Stimulated activated CD4-positive, alpha-beta T cell treated with anti-CD3 and anti-CD28 coated beads, Interleukin-2, amount 100 ng/mL, for 24 hours (primary cell): ENCODE results near the gene SEPTIN8.

Experiments used
- DNase-seq, 2 donors: peaks; one replicate each; pipeline ENCODE4 v3.0.0-alpha.2; 2020

The SEPTIN8 gene, protein sequence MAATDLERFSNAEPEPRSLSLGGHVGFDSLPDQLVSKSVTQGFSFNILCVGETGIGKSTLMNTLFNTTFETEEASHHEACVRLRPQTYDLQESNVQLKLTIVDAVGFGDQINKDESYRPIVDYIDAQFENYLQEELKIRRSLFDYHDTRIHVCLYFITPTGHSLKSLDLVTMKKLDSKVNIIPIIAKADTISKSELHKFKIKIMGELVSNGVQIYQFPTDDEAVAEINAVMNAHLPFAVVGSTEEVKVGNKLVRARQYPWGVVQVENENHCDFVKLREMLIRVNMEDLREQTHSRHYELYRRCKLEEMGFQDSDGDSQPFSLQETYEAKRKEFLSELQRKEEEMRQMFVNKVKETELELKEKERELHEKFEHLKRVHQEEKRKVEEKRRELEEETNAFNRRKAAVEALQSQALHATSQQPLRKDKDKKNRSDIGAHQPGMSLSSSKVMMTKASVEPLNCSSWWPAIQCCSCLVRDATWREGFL

GRCh38 chr5:132777209-132778069, at the start of gene SEPTIN8:
Gene SEPTIN8, minus strand, starts transcription at chr5:132777239. Its CDS starts 102 bp downstream, at chr5:132777137.
- peak; percentile 39 to 58 for DNase-seq

- DNase-seq: no peak
These were observed 49.5 kb upstream of the SEPTIN8 start for GRCh38 chr5:132826424-132827082.

DNA sequence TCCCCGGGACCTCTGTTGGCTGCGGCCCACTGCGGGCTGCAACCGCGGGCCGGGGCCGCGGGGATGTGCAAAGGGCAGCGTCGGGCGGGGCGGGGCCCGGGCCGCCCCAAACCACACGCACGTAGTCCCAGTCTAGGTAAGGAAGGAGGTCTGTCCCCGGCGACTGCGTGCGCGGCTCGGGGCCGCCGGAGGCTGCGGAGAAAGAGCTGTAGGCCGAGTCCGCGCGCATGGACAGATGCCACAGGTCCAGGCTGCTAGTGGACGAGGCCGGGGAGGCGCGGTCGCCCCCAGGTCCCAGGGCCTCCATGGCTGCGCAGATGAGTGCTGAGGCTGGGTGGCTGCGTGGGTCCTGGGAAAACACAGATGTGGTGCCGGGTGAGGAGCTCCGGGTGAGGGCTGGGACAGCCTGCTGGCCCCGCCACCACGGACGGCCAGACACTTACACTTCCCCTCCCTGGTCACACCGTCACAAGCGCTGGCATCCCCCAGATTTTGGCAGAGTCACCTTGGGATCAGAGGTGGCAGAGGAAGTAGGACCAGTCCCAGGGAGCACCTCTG, 48.9 kb upstream of the SEPTIN8 start:
- DNase-seq: peak in 1 of 2 donors; percentile 31

- DNase-seq: peak in 1 of 2 donors; percentile 30
These were observed 48.2 kb upstream of the SEPTIN8 start for GRCh38 chr5:132825033-132825833.

- DNase-seq: no peak
These were observed 47.4 kb upstream of the SEPTIN8 start for GRCh38 chr5:132824426-132824825.

GRCh38 chr5:132823481-132824050, 46.5 kb upstream of the SEPTIN8 start:
- DNase-seq: no peak

GRCh38 chr5:132822650-132823480, 45.8 kb upstream of the SEPTIN8 start:
- DNase-seq: peak in 1 of 2 donors; percentile 45

- no peak for DNase-seq
These were observed 44.8 kb upstream of the SEPTIN8 start for GRCh38 chr5:132821791-132822190.

DNA sequence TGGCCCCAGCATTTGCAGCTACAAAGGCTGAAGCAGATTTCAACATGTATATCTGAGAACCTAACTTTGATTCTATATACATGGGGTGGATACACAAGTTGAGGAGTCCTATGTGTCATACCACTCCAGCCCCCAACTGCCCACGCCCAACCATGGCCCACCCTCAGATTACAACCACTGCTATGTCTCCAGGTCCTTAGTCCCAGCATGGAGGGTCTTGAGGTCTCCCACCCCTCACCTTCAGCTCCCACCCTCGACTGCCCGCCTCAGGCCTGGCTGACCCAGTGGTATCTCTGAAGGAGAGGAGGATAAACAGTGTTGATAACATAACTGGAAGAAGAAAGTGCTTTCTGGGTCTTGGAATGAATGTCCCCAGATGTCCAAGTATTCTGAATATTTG, 44.3 kb upstream of the SEPTIN8 start:
- no peak for DNase-seq

DNA sequence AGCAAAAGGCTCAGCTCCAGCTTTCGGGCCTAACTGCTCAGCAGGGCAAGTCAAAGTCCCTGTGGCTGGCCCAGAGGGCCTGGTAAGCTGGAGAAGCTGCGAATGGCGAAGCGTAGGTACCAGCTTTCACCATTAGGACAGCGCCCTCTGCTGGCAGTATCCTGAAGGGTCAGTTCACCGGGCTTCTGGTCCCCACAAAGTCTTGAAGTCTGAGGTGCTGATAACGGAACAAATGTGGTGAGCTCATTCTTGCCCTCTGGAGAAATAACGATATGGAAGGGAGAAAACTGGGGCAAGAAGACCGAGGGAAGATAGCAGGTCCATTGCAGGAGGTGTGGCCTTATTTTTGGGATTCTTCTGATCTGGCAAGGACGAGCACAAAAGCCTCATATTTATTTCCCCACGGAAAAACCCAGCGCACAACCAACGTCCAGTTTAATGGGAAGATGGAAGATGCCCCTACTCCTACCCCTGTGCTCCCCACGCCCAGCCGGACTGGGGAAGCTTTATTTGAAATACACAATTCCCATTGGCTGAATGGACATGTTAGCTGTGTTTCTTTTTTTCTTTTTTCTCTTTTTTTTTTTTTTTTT, 43.2 kb upstream of the SEPTIN8 start:
- peak; percentile 94 to 95 for DNase-seq

DNA sequence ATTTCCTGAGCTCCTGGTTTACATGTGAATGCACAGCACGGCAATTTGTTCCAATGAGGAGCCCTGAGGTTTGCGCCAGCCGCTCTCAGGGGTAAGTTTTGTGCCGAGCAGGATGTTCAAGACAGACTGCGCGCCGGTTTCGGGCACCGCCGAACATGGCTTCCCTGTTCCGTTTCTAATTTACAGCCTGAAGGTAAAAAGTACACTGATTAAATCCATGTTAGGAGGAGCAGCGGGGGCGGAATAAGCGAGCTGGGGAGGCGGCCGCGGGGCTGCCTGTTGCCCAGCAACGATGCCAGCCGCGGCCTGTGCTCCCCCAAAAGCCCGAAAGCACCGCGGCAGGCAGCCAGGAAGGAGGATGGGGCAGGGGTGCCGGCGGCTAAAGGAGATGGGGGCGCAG, 42.4 kb upstream of the SEPTIN8 start:
- DNase-seq: peak in 1 of 2 donors; percentile 27

DNA sequence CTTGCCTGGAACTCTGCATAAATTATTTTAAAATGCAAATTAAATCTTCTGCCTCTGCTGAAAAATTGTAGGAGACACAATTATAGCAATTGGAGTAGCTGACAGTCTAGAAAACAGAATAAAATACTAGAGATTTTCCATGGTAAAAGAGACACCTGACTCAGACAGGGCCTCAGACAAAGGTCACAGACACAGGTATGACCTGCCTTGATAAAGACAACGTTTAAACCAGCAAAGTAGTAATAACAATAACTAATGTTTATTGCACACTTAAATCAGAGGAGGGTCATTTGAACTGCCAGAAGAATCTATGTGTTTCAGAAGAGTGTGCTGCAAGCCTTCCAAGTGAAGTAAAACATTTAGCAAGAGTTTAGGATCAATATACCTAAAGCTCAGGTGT, 40.0 kb upstream of the SEPTIN8 start:
- DNase-seq: no peak

DNA sequence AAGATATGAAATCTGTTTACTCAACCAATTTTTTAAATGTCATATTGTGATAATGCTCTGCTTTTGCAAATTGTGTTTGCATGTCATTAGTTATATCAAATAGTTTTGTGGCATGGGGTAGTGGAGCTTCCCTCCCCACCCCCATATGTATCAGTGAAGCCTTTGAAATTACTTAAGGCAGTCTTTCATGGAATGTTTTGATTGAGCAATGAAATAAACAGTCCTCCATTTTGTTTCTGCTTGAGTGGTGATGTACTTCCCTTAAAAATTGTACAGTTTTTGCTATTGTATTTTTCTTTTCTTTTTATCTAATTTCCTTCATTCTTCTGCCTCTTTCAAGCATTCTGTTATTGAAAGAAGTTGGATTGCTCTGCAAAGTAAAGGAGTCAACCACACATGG, 39.5 kb upstream of the SEPTIN8 start:
- no peak for DNase-seq

- no peak for DNase-seq
These were observed 39.0 kb upstream of the SEPTIN8 start for GRCh38 chr5:132816083-132816482.

- DNase-seq: no peak
These were observed 38.4 kb upstream of the SEPTIN8 start for GRCh38 chr5:132815454-132815853.

DNA sequence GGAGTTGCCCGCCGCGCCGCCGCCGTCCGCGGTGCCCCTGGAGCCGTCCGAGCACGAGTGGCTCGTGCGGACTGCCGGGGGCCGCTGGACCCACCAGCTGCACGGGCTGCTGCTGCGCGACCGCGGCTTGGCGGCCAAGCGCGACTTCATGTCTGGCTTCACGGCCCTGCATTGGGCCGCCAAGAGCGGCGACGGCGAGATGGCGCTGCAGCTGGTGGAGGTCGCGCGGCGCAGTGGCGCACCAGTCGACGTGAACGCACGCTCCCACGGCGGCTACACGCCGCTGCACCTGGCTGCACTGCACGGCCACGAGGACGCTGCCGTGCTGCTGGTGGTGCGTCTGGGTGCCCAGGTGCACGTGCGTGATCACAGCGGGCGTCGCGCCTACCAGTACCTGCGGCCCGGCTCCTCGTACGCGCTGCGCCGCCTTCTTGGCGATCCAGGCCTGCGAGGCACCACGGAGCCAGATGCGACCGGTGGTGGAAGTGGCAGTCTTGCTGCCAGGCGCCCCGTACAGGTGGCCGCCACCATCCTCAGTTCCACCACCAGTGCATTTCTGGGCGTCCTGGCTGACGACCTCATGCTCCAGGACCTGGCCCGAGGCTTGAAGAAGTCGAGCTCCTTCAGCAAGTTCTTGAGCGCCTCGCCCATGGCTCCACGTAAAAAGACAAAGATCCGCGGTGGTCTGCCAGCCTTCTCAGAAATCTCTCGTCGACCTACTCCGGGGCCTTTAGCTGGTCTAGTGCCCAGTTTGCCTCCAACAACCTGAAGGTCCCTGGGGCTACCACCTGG, 37.7 kb upstream of the SEPTIN8 start:
- DNase-seq: no peak

DNA sequence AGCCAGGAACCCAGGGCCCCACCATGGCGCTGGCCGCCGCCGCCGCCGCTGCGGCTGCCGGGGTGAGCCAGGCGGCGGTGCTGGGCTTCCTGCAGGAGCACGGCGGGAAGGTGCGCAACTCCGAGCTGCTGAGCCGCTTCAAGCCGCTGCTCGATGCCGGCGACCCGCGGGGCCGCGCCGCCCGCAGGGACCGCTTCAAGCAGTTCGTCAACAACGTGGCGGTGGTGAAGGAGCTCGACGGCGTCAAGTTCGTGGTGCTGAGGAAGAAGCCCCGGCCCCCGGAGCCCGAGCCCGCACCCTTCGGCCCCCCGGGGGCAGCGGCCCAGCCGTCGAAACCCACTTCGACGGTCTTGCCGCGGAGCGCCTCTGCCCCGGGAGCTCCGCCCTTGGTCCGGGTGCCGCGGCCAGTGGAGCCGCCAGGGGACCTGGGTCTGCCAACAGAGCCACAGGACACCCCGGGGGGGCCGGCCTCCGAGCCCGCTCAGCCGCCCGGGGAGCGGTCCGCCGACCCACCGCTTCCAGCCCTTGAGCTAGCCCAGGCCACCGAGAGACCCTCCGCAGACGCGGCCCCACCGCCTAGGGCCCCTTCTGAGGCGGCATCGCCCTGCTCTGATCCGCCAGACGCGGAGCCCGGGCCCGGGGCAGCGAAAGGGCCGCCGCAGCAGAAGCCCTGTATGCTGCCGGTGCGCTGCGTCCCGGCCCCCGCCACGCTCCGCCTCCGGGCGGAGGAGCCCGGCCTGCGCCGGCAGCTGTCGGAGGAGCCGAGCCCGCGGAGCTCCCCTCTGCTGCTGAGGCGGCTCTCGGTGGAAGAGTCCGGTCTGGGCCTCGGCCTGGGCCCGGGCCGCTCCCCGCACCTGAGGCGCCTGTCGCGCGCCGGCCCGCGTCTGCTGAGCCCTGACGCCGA, 36.8 kb upstream of the SEPTIN8 start:
- peak in 1 of 2 donors; percentile 50 for DNase-seq
